Activated CD4-positive, alpha-beta memory T cell treated with anti-CD3 and anti-CD28 coated beads for 36 hours (primary cell): Measurements from ENCODE around the gene MORN5. TPM values are rescaled to one million over a fixed set of nuclear protein-coding genes. Genes with fewer than 3 reads are reported as not detected.
A peak's percentile ranks its signal among the peaks of the same experiment; 100 is the strongest.

ENCODE experiments used
- CTCF ChIA-PET: fragments of 350-600 bp; sonication (Branson Sonifier 250); formaldehyde crosslinking; loops from one replicate; lab custom pipeline; 2021; ENCODE audit warnings: antibody characterized with exemption, inconsistent platforms; lab: Charles Lee
- POLR2A ChIA-PET: fragments of 350-600 bp; sonication (Branson Sonifier 250); formaldehyde crosslinking; loops from one replicate; lab custom pipeline; 2021; ENCODE audit warnings: antibody characterized with exemption; lab: Charles Lee
- DNase-seq: peaks from one replicate; pipeline ENCODE4 v3.0.0-alpha.2; 2020
- H3K27ac Mint-ChIP-seq: one replicate; pipeline ENCODE4 v1.8.0; 2021; ENCODE audit warnings: mixed read lengths
- H3K27me3 Mint-ChIP-seq: one replicate; pipeline ENCODE4 v1.8.0; 2021; ENCODE audit warnings: mixed read lengths
- H3K36me3 Mint-ChIP-seq: one replicate; pipeline ENCODE4 v1.8.0; 2021; ENCODE audit warnings: mixed read lengths
- H3K4me1 Mint-ChIP-seq: one replicate; pipeline ENCODE4 v1.8.0; 2021; ENCODE audit warnings: low read depth, mixed read lengths
- H3K4me3 Mint-ChIP-seq: one replicate; pipeline ENCODE4 v1.8.0; 2021; ENCODE audit warnings: mild to moderate bottlenecking, mixed read lengths
- H3K9me3 Mint-ChIP-seq: one replicate; pipeline ENCODE4 v1.8.0; 2021; ENCODE audit warnings: mixed read lengths
- intact Hi-C: fragments of 100-400 bp; cut with micrococcal nuclease; formaldehyde crosslinking; loops from one replicate; pipeline ENCODE4 v1.15.1; 2023
- total RNA-seq, 2 experiments: library from RNA; stranded (reverse); gene quantifications; one replicate each; pipeline ENCODE4 v1.2.3, GENCODE V29; 2021

The MORN5 gene
- total RNA-seq, 2 experiments from 2014 or later: not detected

DNA sequence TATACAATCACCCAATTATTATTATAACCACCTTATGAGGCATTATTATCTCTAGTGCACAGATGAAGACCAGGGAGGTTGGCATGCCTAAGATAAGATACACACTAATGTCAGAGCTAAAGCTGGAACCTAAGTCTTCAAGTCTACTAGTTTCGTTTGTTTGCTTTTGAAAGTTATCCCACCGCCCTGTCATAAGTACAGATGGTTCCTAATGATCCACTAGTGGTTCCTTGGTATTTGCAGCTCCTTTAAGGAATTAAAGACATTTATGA, 14.2 kb upstream of the MORN5 start:
- intact Hi-C loops: no loop called here
- Mint-ChIP-seq H3K27ac (no peak overlapping the region), H3K9me3 (no peaks in the 10 kb centered on the region), H3K36me3 (peaks cover 27% of the 10 kb centered on the region), H3K4me1 (no peaks in the 10 kb centered on the region), H3K27me3 (no peaks in the 10 kb centered on the region), H3K4me3 (no peak overlapping the region)
- DNase-seq: no peak
- POLR2A ChIA-PET: no interaction called here
- CTCF ChIA-PET: interaction anchor here (1.2 to 2.5 kb wide), 4 partner anchors 22 to 205 kb away, joined by 4 to 17 read pairs (median 6); no protein-coding TSS in a partner anchor

DNA sequence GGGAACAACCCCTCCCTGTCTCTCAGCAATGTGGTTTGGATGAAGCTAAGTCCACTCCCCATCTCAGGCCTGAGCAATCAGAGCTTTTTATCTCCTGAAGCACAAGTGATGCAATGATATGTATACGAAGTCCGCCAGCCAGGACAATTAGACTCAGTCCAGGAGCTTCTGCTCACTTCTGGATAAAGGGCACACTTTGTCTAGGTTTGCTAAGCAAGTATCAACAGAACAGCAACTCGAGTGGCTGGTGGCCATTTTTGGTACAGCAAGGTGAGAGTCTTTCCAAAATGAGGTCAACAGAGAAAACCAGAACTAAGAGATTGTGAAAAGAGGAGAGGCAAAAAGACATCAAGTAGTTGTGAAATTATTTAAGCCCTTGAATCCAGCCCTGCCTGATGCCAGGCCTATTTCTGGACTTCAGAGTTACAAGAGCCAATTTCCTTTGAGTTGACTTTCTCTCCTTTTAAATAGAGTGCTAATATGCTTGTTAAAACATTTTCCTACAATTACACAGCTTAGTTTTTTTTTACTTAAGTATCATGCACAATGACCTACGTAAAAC, 8.4 kb upstream of the MORN5 start:
- no peak overlapping the region for H3K27ac Mint-ChIP-seq
- H3K4me3 Mint-ChIP-seq: no peak overlapping the region
- POLR2A ChIA-PET: interaction anchor here (0.6 kb wide), 1 partner anchor 384 kb away, joined by 3 read pairs; no protein-coding TSS in a partner anchor
- no peaks in the 10 kb centered on the region for H3K9me3 Mint-ChIP-seq
- CTCF ChIA-PET: interaction anchor here (1.0 to 1.4 kb wide), 3 partner anchors 15 to 52 kb away, joined by 3 to 5 read pairs (median 3); no protein-coding TSS in a partner anchor
- no peaks in the 10 kb centered on the region for H3K27me3 Mint-ChIP-seq
- peaks cover 11% of the 10 kb centered on the region for H3K4me1 Mint-ChIP-seq
- intact Hi-C loops: no loop called here
- no peak for DNase-seq
- H3K36me3 Mint-ChIP-seq: peaks cover 21% of the 10 kb centered on the region

DNA sequence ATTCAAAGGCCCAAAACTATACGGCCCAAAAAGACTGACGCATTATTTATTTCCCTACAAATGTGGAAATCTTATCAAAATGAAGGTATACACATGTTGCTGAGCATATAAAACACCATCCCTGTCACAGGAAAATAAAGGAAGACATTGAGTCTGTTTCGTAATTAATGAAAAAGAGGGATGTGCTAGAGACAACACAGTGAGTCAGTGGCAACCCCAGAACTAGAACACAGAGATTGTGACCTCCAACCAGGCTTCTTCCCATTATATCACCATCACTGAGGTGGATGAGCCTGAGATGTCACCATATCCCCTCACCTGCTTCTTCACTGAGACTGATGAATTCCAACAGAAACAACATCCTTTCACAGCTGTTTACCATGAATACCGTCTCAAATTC, 3.9 kb upstream of the MORN5 start:
- Mint-ChIP-seq H3K9me3 (no peaks in the 10 kb centered on the region), H3K4me3 (no peak overlapping the region), H3K27ac (no peak overlapping the region), H3K4me1 (peaks cover 39% of the 10 kb centered on the region), H3K36me3 (peaks cover 7% of the 10 kb centered on the region), H3K27me3 (peaks cover 2% of the 10 kb centered on the region)
- no peak for DNase-seq
- ChIA-PET CTCF (interaction anchor here (0.9 to 1.0 kb wide), 2 partner anchors 57 to 195 kb away, joined by 6 read pairs; no protein-coding TSS in a partner anchor), POLR2A (no interaction called here)
- intact Hi-C loops: no loop called here

DNA sequence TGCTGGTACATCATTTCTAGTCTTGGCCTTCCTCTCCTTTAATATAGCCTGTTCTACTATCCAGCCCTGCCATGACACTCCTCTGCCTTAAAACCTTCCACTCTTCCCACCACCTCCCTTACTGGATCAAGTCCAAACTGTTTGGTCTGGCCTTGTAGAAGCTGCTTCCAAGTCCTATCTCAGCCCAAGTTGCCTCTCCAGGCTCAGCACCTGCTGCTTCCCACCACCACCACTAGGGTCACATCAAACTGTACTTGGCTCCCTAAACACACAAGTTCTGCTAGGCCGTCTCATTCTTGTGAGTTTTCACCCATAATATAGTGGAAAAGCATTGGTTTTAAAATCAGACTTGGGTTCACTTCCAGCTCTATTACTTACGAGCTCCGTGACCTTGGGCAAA, 1.5 kb upstream of the MORN5 start:
- H3K9me3 Mint-ChIP-seq: peaks cover 7% of the 10 kb centered on the region
- DNase-seq: peak; percentile 43
- POLR2A ChIA-PET: interaction anchor here (0.7 kb wide), 1 partner anchor 107 kb away, joined by 4 read pairs; the partner anchor contains the start of genes MRRF and RBM18
- intact Hi-C loops: no loop called here
- H3K27me3 Mint-ChIP-seq: peaks cover 9% of the 10 kb centered on the region
- peaks cover 4% of the 10 kb centered on the region for H3K36me3 Mint-ChIP-seq
- H3K27ac Mint-ChIP-seq: no peak overlapping the region
- no peak overlapping the region for H3K4me3 Mint-ChIP-seq
- CTCF ChIA-PET: interaction anchor here (0.8 to 2.5 kb wide), 5 partner anchors 10 to 106 kb away, joined by 3 to 12 read pairs (median 6); no protein-coding TSS in a partner anchor
- H3K4me1 Mint-ChIP-seq: peaks cover 39% of the 10 kb centered on the region

DNA sequence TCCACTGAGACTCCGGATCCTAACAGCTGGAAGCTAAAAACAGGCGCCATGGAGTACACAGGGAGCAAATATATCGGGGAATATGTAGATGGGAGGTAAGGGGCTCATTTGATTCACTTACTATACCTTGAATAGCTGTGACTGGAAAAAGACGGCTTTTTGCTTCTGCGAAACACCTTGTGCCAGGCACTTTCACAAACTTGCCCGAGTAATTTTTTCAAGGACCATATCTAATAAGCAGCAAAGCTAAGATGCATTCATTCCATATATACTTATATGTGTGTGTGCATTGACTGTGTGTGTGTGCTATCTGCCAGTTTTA, 178 bp downstream of the MORN5 start:
- peaks cover 20% of the 10 kb centered on the region for H3K27me3 Mint-ChIP-seq
- peak overlapping the region; percentile 93 for H3K27ac Mint-ChIP-seq
- POLR2A ChIA-PET: interaction anchor here (1.3 kb wide), 1 partner anchor 104 kb away, joined by 4 read pairs; the partner anchor contains the start of genes MRRF and RBM18
- H3K36me3 Mint-ChIP-seq: peaks cover 4% of the 10 kb centered on the region
- H3K4me1 Mint-ChIP-seq: peaks cover 34% of the 10 kb centered on the region
- CTCF ChIA-PET: interaction anchor here (1.0 to 2.5 kb wide), 2 partner anchors 37 to 61 kb away, joined by 3 to 12 read pairs; no protein-coding TSS in a partner anchor
- intact Hi-C loops: loop anchor here (1.0 kb wide), 2 partner anchors 67 to 104 kb away; partner anchors contain the start of genes MRRF, RBM18 and TTLL11
- DNase-seq: no peak
- H3K9me3 Mint-ChIP-seq: peaks cover 7% of the 10 kb centered on the region
- H3K4me3 Mint-ChIP-seq: peak overlapping the region; percentile 99

DNA sequence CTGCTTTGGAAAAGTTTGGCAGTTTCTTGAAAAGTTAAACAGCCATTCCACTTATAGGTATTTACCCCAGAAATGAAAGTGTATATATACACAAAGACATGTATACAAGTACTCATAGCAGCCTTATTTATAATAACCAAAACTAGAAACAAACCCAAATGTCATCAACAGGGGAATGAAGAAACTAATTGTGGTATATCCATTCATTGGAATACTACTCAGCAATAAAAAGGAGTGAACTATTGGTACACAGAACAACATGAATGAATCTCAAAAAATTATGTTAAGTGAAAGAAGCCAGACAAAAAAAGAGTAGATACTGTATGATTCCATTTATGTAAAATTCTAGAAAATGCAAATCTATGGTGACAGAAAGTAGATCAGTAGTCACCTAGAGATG, 2.7 kb downstream of the MORN5 start:
- intact Hi-C loops: no loop called here
- Mint-ChIP-seq H3K27ac (no peak overlapping the region), H3K36me3 (peaks cover 4% of the 10 kb centered on the region), H3K9me3 (peaks cover 7% of the 10 kb centered on the region), H3K4me3 (no peak overlapping the region), H3K4me1 (peaks cover 18% of the 10 kb centered on the region), H3K27me3 (peaks cover 27% of the 10 kb centered on the region)
- DNase-seq: no peak
- ChIA-PET POLR2A (no interaction called here), CTCF (no interaction called here)

DNA sequence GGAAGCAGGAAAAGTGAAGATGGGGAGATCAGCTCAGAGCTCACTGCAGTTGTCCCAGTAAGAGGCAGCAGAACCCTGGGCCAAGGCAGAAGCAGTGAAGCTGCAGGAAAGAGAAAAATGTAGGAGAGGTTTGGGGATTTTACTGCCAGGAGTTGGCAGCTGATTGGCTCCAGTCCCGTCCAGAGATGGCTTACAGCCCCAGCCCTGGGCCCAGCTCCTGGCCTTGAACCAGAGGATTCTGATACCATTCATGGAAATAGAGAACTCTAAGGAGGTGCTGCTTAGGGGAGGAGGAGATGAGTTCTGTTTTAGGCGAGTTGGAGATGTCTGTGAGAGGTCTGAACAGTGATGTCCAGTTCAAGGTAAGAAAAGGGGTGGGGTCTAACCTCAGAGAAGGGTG, 4.6 kb downstream of the MORN5 start:
- Mint-ChIP-seq H3K4me3 (no peak overlapping the region), H3K27ac (no peak overlapping the region), H3K27me3 (peaks cover 33% of the 10 kb centered on the region), H3K9me3 (peaks cover 7% of the 10 kb centered on the region), H3K36me3 (peaks cover 2% of the 10 kb centered on the region), H3K4me1 (peaks cover 9% of the 10 kb centered on the region)
- ChIA-PET POLR2A (no interaction called here), CTCF (interaction anchor here (0.6 to 1.1 kb wide), 2 partner anchors 39 to 65 kb away, joined by 3 read pairs; no protein-coding TSS in a partner anchor)
- intact Hi-C loops: no loop called here
- no peak for DNase-seq

DNA sequence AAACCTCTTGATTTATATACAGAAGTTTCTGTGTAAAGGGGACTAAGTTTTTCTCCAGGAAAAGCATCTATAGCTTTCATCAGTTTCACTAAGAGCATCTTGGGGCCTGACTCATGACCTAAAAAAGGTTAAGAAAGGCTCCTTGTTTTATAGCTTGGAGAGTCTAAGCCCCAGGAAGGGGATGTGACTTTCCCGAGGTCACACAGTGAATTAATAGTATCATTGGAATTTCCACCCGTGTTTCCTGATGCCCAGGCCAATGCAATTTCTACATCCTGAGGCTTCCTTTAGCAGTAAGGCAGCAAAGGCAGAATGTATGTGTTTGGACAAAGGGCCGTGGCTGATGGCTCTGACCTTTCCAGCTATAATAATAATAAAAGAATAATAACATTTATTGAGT, 8.6 kb downstream of the MORN5 start:
- no peak overlapping the region for H3K27ac Mint-ChIP-seq
- H3K36me3 Mint-ChIP-seq: no peaks in the 10 kb centered on the region
- intact Hi-C loops: no loop called here
- no peak overlapping the region for H3K4me3 Mint-ChIP-seq
- H3K4me1 Mint-ChIP-seq: no peaks in the 10 kb centered on the region
- DNase-seq: no peak
- H3K9me3 Mint-ChIP-seq: no peaks in the 10 kb centered on the region
- POLR2A ChIA-PET: no interaction called here
- H3K27me3 Mint-ChIP-seq: peaks cover 41% of the 10 kb centered on the region
- CTCF ChIA-PET: interaction anchor here (1.2 to 1.7 kb wide), 3 partner anchors 11 to 69 kb away, joined by 3 to 7 read pairs (median 4); no protein-coding TSS in a partner anchor

DNA sequence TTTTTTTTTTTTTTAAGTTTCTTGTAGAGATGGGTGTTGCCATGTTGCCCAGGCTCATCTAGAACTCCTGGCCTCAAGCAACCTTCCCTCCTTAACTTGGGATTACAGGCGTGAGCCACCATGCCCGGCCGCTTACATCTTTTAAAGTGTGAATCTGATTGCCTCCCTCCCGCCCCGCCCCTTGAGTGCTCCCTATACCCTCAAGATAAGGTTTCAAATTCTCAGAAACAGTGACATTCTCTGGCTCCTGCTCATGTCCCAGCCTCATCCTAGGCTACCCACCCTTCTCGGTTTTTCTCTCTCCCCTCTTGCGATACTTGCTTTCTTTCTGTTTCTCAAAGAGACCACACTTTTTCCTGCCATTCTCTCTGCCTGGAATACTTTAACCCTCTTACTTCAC, 12.4 kb downstream of the MORN5 start:
- Mint-ChIP-seq H3K4me3 (no peak overlapping the region), H3K36me3 (no peaks in the 10 kb centered on the region), H3K27ac (no peak overlapping the region), H3K27me3 (peaks cover 41% of the 10 kb centered on the region), H3K4me1 (no peaks in the 10 kb centered on the region), H3K9me3 (no peaks in the 10 kb centered on the region)
- ChIA-PET CTCF (no interaction called here), POLR2A (no interaction called here)
- intact Hi-C loops: no loop called here
- DNase-seq: no peak

DNA sequence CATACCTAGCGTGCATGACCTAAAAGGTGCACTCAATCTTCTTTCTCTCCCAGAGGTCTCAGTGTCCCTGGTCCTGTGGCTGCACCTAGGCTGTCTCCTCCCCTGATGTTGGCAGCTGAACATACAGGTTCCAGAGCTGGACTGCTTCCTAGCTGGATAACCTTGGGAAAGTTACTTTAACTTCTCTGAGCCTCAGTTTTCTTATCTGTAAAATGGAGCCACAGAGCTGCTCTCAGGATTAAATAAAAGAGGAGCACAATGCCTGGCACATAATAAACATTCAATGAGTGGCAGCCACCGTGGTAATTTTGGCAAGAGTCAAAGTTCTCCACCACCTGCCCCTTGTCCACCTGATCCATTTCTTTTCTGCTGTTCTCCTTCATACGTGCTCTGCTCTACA, 14.0 kb downstream of the MORN5 start:
- no peaks in the 10 kb centered on the region for H3K36me3 Mint-ChIP-seq
- no peaks in the 10 kb centered on the region for H3K4me1 Mint-ChIP-seq
- CTCF ChIA-PET: interaction anchor here (1.3 kb wide), 1 partner anchor 74 kb away, joined by 3 read pairs; no protein-coding TSS in a partner anchor
- no peak overlapping the region for H3K27ac Mint-ChIP-seq
- H3K27me3 Mint-ChIP-seq: peaks cover 36% of the 10 kb centered on the region
- no peak overlapping the region for H3K4me3 Mint-ChIP-seq
- intact Hi-C loops: no loop called here
- no peaks in the 10 kb centered on the region for H3K9me3 Mint-ChIP-seq
- DNase-seq: no peak
- POLR2A ChIA-PET: no interaction called here

DNA sequence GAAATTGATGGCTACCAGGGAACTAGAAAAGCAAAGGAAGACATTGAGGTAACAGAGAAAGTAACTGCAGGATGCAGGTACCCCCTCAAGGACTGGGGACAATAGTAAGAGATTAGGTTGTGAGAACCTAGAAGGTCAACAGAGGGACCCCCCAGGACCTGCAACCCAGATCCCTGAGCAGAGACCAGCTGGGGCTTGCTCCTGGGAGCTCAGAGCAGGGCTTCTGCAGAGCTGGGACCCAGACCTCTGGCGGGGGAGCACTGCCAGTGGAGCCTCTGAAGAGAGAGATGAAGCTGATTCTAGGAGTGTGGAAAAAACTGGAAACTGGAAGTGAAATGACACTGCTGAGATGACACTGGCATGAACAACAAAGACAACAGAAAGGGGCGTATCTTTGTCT, 17.2 kb downstream of the MORN5 start:
- DNase-seq: no peak
- no peak overlapping the region for H3K27ac Mint-ChIP-seq
- no peak overlapping the region for H3K4me3 Mint-ChIP-seq
- ChIA-PET POLR2A (no interaction called here), CTCF (interaction anchor here (1.3 kb wide), 1 partner anchor 52 kb away, joined by 5 read pairs; no protein-coding TSS in a partner anchor)
- no peaks in the 10 kb centered on the region for H3K4me1 Mint-ChIP-seq
- intact Hi-C loops: no loop called here
- no peaks in the 10 kb centered on the region for H3K36me3 Mint-ChIP-seq
- H3K27me3 Mint-ChIP-seq: peaks cover 31% of the 10 kb centered on the region
- no peaks in the 10 kb centered on the region for H3K9me3 Mint-ChIP-seq

DNA sequence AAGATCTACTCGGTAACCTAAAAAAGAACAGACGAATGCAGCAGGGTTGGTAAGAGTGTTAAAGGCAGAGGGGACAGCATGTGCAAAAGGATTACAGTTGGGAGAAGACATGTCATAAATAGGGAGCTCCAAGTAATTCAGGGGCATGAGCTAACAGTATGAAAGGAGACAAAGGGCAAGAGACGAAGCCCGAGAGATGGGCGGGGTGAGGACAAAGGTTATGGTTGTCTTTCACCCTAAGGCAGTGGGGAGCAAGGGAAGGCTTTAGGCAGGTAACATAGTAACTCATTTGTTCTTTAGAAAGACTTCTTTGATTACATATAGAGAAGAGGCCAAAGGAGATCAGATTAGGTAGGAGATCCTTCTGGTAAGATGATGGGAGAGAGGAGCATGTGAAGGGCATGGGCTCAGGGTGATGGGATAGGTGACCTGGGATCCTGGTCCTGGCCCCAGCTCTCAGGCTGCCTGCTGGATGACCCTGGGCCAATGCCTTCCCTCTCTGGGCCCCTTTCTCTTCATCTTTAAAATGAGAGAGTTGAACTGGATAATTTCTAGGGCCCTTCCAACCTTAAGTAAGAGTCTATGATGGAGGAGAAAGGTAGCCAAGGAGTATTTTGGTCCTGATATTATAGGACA, 19.5 kb downstream of the MORN5 start:
- CTCF ChIA-PET: no interaction called here
- POLR2A ChIA-PET: no interaction called here
- Mint-ChIP-seq H3K4me3 (no peak overlapping the region), H3K27ac (no peak overlapping the region), H3K9me3 (no peaks in the 10 kb centered on the region), H3K36me3 (no peaks in the 10 kb centered on the region), H3K4me1 (no peaks in the 10 kb centered on the region), H3K27me3 (peaks cover 20% of the 10 kb centered on the region)
- no peak for DNase-seq
- intact Hi-C loops: no loop called here
